ENCODE results near the gene CCDC54. TPM values are rescaled to one million over a fixed set of nuclear protein-coding genes. Genes with fewer than 3 reads are reported as not detected.

CCDC54 gene
- total and polyA plus RNA-seq, 2 experiments from 2014 or later: 0.31 TPM; not detected in 1

DNA sequence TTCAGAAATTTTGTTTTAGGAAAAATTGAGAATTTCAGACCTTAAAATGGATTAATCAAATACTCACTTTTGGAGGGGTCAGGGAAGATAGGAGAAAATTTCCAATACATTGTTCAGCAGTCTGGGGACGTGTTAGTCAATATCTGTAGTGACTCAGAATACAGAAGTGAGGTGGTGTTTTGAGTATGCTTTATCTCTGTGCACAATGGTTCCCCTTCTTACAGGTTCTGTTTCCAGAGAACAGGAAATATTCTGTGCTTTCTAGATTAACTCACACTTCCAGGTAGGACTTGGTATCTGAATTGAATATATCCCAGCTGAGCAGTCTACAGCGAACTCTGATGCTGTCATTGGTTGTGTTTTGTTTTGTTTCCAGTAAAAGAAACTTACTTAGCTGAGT is 30.7 kb upstream of the CCDC54 start:
- no peaks in the 10 kb centered on the region for H3K36me3 ChIP-seq
- H3K27me3 ChIP-seq: no peaks in the 10 kb centered on the region
- H3K9me3 ChIP-seq (ENCODE audit: low read depth): no peaks in the 10 kb centered on the region
- no peak overlapping the region for H3K27ac ChIP-seq
- no peaks in the 10 kb centered on the region for H3K4me1 ChIP-seq (ENCODE audit: low read depth)
- DNase-seq (ENCODE audit: low read depth in 1 of 2, low spot score in 1 of 2): no peak
- no peak overlapping the region for H3K4me3 ChIP-seq
- no peak for TF ChIP-seq CTCF (IDR thresholded peaks at IDR 0.05; ENCODE audit: low read depth, low read length)

GRCh38 chr3:107347751-107348150 is 29.5 kb upstream of the CCDC54 start:
- TF ChIP-seq CTCF (IDR thresholded peaks at IDR 0.05; ENCODE audit: low read depth, low read length): no peak
- H3K4me3 ChIP-seq: no peak overlapping the region
- H3K9me3 ChIP-seq (ENCODE audit: low read depth): no peaks in the 10 kb centered on the region
- no peaks in the 10 kb centered on the region for H3K36me3 ChIP-seq
- H3K27ac ChIP-seq: no peak overlapping the region
- DNase-seq (ENCODE audit: low read depth in 1 of 2, low spot score in 1 of 2): peak in 1 of 2 donors; percentile 76
- no peaks in the 10 kb centered on the region for H3K4me1 ChIP-seq (ENCODE audit: low read depth)
- H3K27me3 ChIP-seq: no peaks in the 10 kb centered on the region

GRCh38 chr3:107356706-107357105 is 20.5 kb upstream of the CCDC54 start:
- H3K27ac ChIP-seq: no peak overlapping the region
- no peaks in the 10 kb centered on the region for H3K9me3 ChIP-seq (ENCODE audit: low read depth)
- H3K36me3 ChIP-seq: no peaks in the 10 kb centered on the region
- TF ChIP-seq CTCF (IDR thresholded peaks at IDR 0.05; ENCODE audit: low read depth, low read length): no peak
- no peaks in the 10 kb centered on the region for H3K27me3 ChIP-seq
- H3K4me1 ChIP-seq (ENCODE audit: low read depth): no peaks in the 10 kb centered on the region
- no peak for DNase-seq (ENCODE audit: low read depth in 1 of 2, low spot score in 1 of 2)
- no peak overlapping the region for H3K4me3 ChIP-seq

GRCh38 chr3:107361633-107362032 is 15.6 kb upstream of the CCDC54 start:
- Histone ChIP-seq H3K4me1 (ENCODE audit: low read depth) (no peaks in the 10 kb centered on the region), H3K27me3 (no peaks in the 10 kb centered on the region), H3K27ac (no peak overlapping the region), H3K9me3 (ENCODE audit: low read depth) (no peaks in the 10 kb centered on the region), H3K4me3 (no peak overlapping the region), H3K36me3 (no peaks in the 10 kb centered on the region)
- TF ChIP-seq CTCF (IDR thresholded peaks at IDR 0.05; ENCODE audit: low read depth, low read length): no peak
- DNase-seq (ENCODE audit: low read depth in 1 of 2, low spot score in 1 of 2): no peak

- no peak overlapping the region for H3K4me3 ChIP-seq
- no peaks in the 10 kb centered on the region for H3K36me3 ChIP-seq
- no peaks in the 10 kb centered on the region for H3K27me3 ChIP-seq
- no peak overlapping the region for H3K27ac ChIP-seq
- DNase-seq (ENCODE audit: low read depth in 1 of 2, low spot score in 1 of 2): no peak
- no peaks in the 10 kb centered on the region for H3K4me1 ChIP-seq (ENCODE audit: low read depth)
- H3K9me3 ChIP-seq (ENCODE audit: low read depth): no peaks in the 10 kb centered on the region
- TF ChIP-seq CTCF (IDR thresholded peaks at IDR 0.05; ENCODE audit: low read depth, low read length): no peak
Measured at GRCh38 chr3:107365051-107365450, 12.2 kb upstream of the CCDC54 start.

DNA sequence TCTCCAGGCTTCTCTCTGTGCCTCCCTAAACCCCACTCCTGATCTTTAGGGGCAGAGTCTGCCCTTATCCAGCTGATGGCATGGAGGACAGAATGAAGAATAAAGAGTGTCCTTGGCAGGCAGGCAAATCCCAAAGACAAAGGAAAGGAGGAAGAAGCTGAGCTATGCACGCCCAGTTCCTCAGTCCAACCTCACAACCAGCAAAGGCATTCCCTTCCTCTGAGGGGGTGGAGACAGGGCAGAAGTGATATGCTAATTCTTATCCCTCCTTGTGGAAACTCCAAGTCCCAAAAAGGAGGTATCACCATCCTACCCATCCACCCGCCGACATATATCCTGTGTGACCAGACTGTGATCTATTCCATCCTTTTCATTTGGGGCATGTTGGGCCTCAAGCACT is 10.5 kb upstream of the CCDC54 start:
- Histone ChIP-seq H3K27ac (no peak overlapping the region), H3K9me3 (ENCODE audit: low read depth) (no peaks in the 10 kb centered on the region), H3K4me1 (ENCODE audit: low read depth) (no peaks in the 10 kb centered on the region), H3K36me3 (no peaks in the 10 kb centered on the region), H3K27me3 (no peaks in the 10 kb centered on the region), H3K4me3 (no peak overlapping the region)
- no peak for DNase-seq (ENCODE audit: low read depth in 1 of 2, low spot score in 1 of 2)
- no peak for TF ChIP-seq CTCF (IDR thresholded peaks at IDR 0.05; ENCODE audit: low read depth, low read length)

Measured in cardiac muscle cell (in vitro differentiated cells and primary cell).